ENCODE measurements around the gene CDH8.

GRCh38 chr16:61823326-61823725 is 212.9 kb downstream of the CDH8 start:
- TF ChIP-seq, protein P1, sequence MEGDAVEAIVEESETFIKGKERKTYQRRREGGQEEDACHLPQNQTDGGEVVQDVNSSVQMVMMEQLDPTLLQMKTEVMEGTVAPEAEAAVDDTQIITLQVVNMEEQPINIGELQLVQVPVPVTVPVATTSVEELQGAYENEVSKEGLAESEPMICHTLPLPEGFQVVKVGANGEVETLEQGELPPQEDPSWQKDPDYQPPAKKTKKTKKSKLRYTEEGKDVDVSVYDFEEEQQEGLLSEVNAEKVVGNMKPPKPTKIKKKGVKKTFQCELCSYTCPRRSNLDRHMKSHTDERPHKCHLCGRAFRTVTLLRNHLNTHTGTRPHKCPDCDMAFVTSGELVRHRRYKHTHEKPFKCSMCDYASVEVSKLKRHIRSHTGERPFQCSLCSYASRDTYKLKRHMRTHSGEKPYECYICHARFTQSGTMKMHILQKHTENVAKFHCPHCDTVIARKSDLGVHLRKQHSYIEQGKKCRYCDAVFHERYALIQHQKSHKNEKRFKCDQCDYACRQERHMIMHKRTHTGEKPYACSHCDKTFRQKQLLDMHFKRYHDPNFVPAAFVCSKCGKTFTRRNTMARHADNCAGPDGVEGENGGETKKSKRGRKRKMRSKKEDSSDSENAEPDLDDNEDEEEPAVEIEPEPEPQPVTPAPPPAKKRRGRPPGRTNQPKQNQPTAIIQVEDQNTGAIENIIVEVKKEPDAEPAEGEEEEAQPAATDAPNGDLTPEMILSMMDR (IDR thresholded peaks at IDR 0.05): no peak
- TF ChIP-seq POLR2A (IDR thresholded peaks at IDR 0.05) (no peak), POLR2AphosphoS5 (IDR thresholded peaks at IDR 0.05) (no peak)
